GM20000 (cell line): ENCODE data around the gene TACR1.

Source experiments
- DNase-seq: peaks from one replicate; pipeline ENCODE4 v3.0.0; 2012; ENCODE audit warnings: low spot score
- CTCF ChIP-seq: IDR thresholded peaks from 2 replicates; pipeline ENCODE4 v1.5.1; 2012; ENCODE audit warnings: mild to moderate bottlenecking, control low read depth; ENCODE audit errors: extremely low read depth, missing control alignments

TACR1 gene

GRCh38 chr2:75087736-75088135 is 111.6 kb downstream of the TACR1 start:
- no peak for TF ChIP-seq CTCF
- no peak for DNase-seq

DNA sequence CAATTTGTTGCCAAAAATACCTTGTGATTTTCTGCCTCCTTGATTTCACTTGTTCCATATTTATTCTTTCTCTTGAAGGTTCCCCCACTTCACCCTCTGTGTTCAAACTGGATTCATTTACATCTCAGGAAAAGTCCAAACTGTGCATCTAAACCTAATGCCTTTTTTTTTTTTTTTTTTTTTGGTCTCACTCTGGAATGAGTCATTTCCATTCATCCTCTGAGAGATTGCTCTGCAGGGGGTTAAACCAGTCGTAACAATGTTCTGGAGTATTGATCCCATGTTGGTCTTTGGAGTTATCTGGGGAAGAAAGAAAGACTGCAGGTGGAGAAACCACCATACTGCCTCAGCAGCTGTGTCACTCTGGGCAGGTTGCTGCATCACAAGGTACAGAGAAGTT is 119.7 kb downstream of the TACR1 start:
- DNase-seq: no peak
- no peak for TF ChIP-seq CTCF

DNA sequence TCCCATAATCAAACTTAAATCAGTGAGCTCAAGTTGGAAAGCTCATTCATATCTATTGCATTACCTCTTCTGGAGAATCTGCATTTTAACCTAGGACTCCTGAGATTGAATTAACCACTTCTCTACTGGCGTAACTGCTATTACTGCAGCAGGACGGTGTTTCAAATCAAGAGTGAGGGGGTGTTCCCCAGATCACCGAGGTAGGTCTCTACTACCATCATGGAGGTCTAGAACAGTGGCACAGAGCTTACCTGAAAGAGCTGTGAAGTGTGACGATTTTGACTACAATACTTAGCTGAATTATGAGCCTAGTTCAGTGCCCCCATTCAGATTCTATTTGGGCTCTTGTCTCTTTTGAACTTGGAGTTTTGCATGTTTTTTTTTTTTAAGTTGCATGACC is 121.4 kb downstream of the TACR1 start:
- DNase-seq: no peak
- no peak for TF ChIP-seq CTCF

GRCh38 chr2:75076088-75076487 is 123.2 kb downstream of the TACR1 start:
- DNase-seq: no peak

GRCh38 chr2:75074708-75075107 is 124.6 kb downstream of the TACR1 start:
- DNase-seq: no peak
- TF ChIP-seq CTCF: no peak

More at GRCh38 chr2:75076088-75076487, 123.2 kb downstream of the TACR1 start:
- no peak for TF ChIP-seq CTCF

DNA sequence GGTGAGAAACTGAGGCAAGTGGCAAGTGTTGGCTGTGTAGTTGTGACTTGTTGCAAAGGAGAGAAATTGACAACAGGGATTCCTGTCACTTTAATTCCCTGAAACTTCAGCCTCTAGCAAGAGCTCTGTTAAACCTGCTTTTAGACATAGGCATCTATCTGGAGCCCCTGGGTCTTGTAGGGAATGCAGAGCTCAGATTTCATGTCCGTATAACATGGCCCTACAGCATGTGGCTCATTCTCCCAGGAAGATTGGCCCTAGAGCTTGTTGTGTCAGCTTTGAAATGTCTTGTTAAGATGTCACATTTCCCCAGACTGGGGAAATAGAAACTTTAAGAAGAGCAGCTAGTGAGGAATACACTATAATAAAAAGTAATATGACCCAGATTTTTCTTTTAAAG is 125.1 kb downstream of the TACR1 start:
- DNase-seq: no peak
- no peak for TF ChIP-seq CTCF

DNA sequence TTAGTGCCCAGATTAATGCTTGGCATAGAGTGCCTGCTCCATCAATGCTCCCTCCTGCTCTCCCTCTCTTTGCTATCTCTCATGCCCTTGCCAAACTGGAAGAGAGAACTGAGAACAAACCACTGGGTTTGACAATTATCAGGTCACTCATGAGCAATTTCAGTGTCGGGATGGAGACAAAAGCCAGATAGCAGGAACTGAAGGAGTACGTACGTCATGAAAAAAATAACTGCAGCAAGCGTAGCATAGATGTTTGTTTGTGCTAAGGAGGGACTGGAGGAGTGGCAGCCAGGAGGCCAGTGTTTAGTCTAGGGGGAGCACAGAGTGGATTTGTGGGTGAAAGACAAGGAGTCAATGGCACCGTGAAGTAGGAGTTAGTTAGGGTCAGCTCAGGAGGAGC is 127.6 kb downstream of the TACR1 start:
- no peak for DNase-seq
- no peak for TF ChIP-seq CTCF
